Activated CD4-positive, alpha-beta memory T cell treated with anti-CD3 and anti-CD28 coated beads, Interleukin-2, amount 10 ng/mL, durations not matched to agents 7 days and 5 days (primary cell): ENCODE measurements around the gene PTPRJ. TPM values are rescaled to one million over a fixed set of nuclear protein-coding genes. Genes with fewer than 3 reads are reported as not detected.

Experiments used
- CTCF ChIA-PET: fragments of 350-600 bp; sonication (Branson Sonifier 250); formaldehyde crosslinking; loops from one replicate; lab custom pipeline; 2021; ENCODE audit warnings: antibody characterized with exemption, inconsistent platforms; lab: Charles Lee
- POLR2A ChIA-PET: fragments of 350-600 bp; sonication (Branson Sonifier 250); formaldehyde crosslinking; loops from one replicate; lab custom pipeline; 2021; ENCODE audit warnings: antibody characterized with exemption; lab: Charles Lee
- DNase-seq: peaks from one replicate; pipeline ENCODE4 v3.0.0-alpha.2; 2020
- H3K27ac Mint-ChIP-seq: one replicate; pipeline ENCODE4 v1.8.0; 2021; ENCODE audit warnings: mild to moderate bottlenecking, mixed read lengths
- H3K27me3 Mint-ChIP-seq: one replicate; pipeline ENCODE4 v1.8.0; 2021; ENCODE audit warnings: mixed read lengths
- H3K36me3 Mint-ChIP-seq: one replicate; pipeline ENCODE4 v1.8.0; 2021; ENCODE audit warnings: low read depth, mixed read lengths
- H3K4me1 Mint-ChIP-seq: one replicate; pipeline ENCODE4 v1.8.0; 2021; ENCODE audit warnings: mixed read lengths
- H3K4me3 Mint-ChIP-seq: one replicate; pipeline ENCODE4 v1.8.0; 2021; ENCODE audit warnings: mild to moderate bottlenecking, mixed read lengths
- H3K9me3 Mint-ChIP-seq: one replicate; pipeline ENCODE4 v1.8.0; 2021; ENCODE audit warnings: mixed read lengths
- total RNA-seq, 2 experiments: library from RNA; stranded (reverse); gene quantifications; one replicate each; pipeline ENCODE4 v1.2.3, GENCODE V29; 2021

Gene PTPRJ
- total RNA-seq, 2 experiments from 2014 or later = 83.0 to 89.1 TPM

DNA sequence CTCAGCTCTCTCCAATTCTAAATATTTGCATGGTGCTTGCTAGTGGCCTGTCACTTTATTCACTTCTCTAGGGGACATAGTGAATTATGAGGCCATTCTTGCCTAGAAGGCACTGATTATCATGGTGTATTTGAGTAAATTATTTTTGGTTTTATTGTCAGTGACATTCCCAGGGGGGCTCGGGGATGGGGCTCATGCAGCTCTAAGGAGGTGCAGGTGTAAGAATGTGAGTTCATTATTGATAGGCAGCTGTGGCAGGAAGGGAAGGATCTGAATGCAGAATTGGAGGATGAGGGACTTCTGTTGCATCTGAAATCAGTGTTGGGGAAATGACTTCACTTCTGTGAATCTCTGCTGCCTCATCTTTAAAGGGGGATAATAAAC, 182.5 kb downstream of the PTPRJ start:
- ChIA-PET CTCF (no interaction called here), POLR2A (interaction anchor here (1.3 kb wide), 1 partner anchor 9 kb away, joined by 4 read pairs; no protein-coding TSS in a partner anchor)
- no peak overlapping the region for H3K27ac Mint-ChIP-seq

DNA sequence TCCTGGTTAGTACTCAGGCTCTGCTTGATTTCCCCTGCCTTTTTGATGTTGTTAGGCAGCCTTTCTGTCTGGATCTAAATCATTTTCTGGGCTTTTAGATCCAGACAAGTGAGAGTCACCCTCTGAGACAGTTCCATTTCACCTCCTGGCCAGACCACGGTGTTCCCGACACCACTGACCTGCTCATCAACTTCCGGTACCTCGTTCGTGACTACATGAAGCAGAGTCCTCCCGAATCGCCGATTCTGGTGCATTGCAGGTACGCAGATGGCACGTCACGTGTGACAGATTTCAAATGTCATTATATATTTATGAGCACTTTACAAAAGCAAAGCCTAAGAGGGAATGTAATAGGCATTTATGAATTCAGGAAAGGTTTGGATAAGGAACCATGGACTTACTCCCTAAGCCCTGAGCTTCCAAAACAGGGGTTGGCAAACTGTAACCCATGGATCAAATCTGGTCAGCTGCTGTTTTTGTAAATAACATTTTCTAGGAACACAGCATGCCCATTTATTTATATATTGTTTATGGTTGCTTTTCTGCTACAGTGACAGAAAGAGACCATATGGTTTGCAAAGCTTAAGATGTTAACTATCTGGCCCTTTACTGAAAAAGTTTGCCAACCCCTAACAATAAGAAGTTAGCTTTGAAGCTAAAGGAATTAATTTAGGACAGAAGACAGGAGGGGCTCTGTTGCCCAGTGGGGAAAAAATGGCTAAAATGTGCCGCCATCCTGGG, 183.2 kb downstream of the PTPRJ start:
- no peak overlapping the region for H3K4me3 Mint-ChIP-seq
- no peaks in the 10 kb centered on the region for H3K27me3 Mint-ChIP-seq
- peak overlapping the region; percentile 31 for H3K27ac Mint-ChIP-seq
- peaks cover 77% of the 10 kb centered on the region for H3K36me3 Mint-ChIP-seq
- no peaks in the 10 kb centered on the region for H3K9me3 Mint-ChIP-seq
- DNase-seq = no peak
- CTCF ChIA-PET = no interaction called here
- POLR2A ChIA-PET = interaction anchor here (1.3 kb wide), 1 partner anchor 9 kb away, joined by 4 read pairs; no protein-coding TSS in a partner anchor
- no peaks in the 10 kb centered on the region for H3K4me1 Mint-ChIP-seq

More for the DNA sequence above, 182.5 kb downstream of the PTPRJ start:
- Mint-ChIP-seq H3K36me3 (peaks cover 76% of the 10 kb centered on the region), H3K4me3 (no peak overlapping the region), H3K4me1 (no peaks in the 10 kb centered on the region), H3K27me3 (no peaks in the 10 kb centered on the region), H3K9me3 (no peaks in the 10 kb centered on the region)
- no peak for DNase-seq

DNA sequence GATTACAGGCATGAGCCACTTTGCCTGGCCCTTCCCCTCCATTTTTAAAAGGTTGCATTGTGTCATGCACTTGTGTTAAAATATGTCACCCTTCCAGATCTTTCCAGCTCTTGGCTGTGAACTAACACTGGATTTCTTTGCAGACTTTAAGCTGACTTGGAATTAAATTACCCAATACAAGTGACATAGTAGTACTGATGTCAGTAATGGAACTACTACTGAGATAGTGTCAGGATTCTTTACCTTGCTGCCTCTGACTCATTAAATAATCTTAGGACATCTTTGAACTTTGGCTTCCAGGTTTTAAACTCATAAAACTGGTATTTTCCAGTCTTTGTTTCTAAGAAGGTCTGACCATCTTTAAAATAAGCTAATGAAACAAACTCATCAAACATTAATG, 184.5 kb downstream of the PTPRJ start:
- Mint-ChIP-seq H3K4me1 (peaks cover 5% of the 10 kb centered on the region), H3K9me3 (no peaks in the 10 kb centered on the region), H3K36me3 (peaks cover 78% of the 10 kb centered on the region), H3K4me3 (no peak overlapping the region), H3K27me3 (no peaks in the 10 kb centered on the region), H3K27ac (no peak overlapping the region)
- no peak for DNase-seq
- ChIA-PET CTCF (no interaction called here), POLR2A (no interaction called here)

- Mint-ChIP-seq H3K36me3 (peaks cover 73% of the 10 kb centered on the region), H3K4me3 (no peak overlapping the region), H3K27ac (no peak overlapping the region), H3K9me3 (no peaks in the 10 kb centered on the region), H3K27me3 (no peaks in the 10 kb centered on the region), H3K4me1 (peaks cover 10% of the 10 kb centered on the region)
- DNase-seq = no peak
- POLR2A ChIA-PET = no interaction called here
- CTCF ChIA-PET = no interaction called here
These were observed 185.1 kb downstream of the PTPRJ start for GRCh38 chr11:48165426-48165825.

DNA sequence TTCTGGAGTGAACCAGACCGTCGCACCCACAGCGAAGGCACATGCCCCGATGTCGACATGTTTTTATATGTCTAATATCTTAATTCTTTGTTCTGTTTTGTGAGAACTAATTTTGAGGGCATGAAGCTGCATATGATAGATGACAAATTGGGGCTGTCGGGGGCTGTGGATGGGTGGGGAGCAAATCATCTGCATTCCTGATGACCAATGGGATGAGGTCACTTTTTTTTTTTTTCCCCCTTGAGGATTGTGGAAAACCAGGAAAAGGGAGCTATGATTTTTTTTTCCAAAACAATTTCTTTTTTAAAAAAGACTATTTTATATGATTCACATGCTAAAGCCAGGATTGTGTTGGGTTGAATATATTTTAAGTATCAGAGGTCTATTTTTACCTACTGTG, 187.0 kb downstream of the PTPRJ start:
- peaks cover 24% of the 10 kb centered on the region for H3K4me1 Mint-ChIP-seq
- no peak overlapping the region for H3K4me3 Mint-ChIP-seq
- no peak for DNase-seq
- POLR2A ChIA-PET = no interaction called here
- H3K36me3 Mint-ChIP-seq = peaks cover 63% of the 10 kb centered on the region
- H3K27me3 Mint-ChIP-seq = no peaks in the 10 kb centered on the region
- H3K9me3 Mint-ChIP-seq = no peaks in the 10 kb centered on the region
- CTCF ChIA-PET = no interaction called here
- no peak overlapping the region for H3K27ac Mint-ChIP-seq

DNA sequence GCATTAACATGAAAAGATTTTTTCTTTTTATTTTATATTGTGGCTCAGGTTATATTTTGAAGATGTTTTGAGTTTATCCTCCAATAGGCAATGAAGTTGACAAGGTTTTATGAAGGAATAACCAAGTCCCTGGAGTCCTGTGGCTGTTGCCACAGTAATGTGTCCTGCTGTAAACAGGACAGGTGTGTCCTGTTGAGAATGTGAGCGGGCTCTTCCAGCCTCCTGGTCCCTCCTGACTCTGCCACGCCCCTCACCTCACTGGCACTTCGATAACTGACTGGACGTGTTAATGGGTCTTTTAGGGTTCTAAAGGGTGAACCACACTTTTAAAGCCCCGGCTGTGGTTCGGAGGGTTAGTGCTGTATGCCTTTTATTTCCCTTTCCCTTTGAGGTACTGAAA, 188.5 kb downstream of the PTPRJ start:
- H3K4me3 Mint-ChIP-seq = no peak overlapping the region
- H3K27ac Mint-ChIP-seq = no peak overlapping the region
- no peak for DNase-seq
- H3K27me3 Mint-ChIP-seq = no peaks in the 10 kb centered on the region
- H3K36me3 Mint-ChIP-seq = peaks cover 51% of the 10 kb centered on the region
- peaks cover 27% of the 10 kb centered on the region for H3K4me1 Mint-ChIP-seq
- H3K9me3 Mint-ChIP-seq = no peaks in the 10 kb centered on the region
- CTCF ChIA-PET = no interaction called here
- POLR2A ChIA-PET = no interaction called here

- ChIA-PET CTCF (no interaction called here), POLR2A (no interaction called here)
- Mint-ChIP-seq H3K9me3 (no peaks in the 10 kb centered on the region), H3K4me1 (peaks cover 27% of the 10 kb centered on the region), H3K36me3 (peaks cover 47% of the 10 kb centered on the region), H3K4me3 (no peak overlapping the region), H3K27ac (no peak overlapping the region), H3K27me3 (no peaks in the 10 kb centered on the region)
- no peak for DNase-seq
These were observed 188.9 kb downstream of the PTPRJ start for GRCh38 chr11:48169259-48169658.

- no peak for DNase-seq
- Mint-ChIP-seq H3K4me3 (no peak overlapping the region), H3K4me1 (peaks cover 27% of the 10 kb centered on the region), H3K36me3 (peaks cover 44% of the 10 kb centered on the region), H3K27ac (no peak overlapping the region), H3K27me3 (no peaks in the 10 kb centered on the region), H3K9me3 (no peaks in the 10 kb centered on the region)
- ChIA-PET CTCF (no interaction called here), POLR2A (no interaction called here)
These were observed 189.4 kb downstream of the PTPRJ start for GRCh38 chr11:48169717-48170116.

DNA sequence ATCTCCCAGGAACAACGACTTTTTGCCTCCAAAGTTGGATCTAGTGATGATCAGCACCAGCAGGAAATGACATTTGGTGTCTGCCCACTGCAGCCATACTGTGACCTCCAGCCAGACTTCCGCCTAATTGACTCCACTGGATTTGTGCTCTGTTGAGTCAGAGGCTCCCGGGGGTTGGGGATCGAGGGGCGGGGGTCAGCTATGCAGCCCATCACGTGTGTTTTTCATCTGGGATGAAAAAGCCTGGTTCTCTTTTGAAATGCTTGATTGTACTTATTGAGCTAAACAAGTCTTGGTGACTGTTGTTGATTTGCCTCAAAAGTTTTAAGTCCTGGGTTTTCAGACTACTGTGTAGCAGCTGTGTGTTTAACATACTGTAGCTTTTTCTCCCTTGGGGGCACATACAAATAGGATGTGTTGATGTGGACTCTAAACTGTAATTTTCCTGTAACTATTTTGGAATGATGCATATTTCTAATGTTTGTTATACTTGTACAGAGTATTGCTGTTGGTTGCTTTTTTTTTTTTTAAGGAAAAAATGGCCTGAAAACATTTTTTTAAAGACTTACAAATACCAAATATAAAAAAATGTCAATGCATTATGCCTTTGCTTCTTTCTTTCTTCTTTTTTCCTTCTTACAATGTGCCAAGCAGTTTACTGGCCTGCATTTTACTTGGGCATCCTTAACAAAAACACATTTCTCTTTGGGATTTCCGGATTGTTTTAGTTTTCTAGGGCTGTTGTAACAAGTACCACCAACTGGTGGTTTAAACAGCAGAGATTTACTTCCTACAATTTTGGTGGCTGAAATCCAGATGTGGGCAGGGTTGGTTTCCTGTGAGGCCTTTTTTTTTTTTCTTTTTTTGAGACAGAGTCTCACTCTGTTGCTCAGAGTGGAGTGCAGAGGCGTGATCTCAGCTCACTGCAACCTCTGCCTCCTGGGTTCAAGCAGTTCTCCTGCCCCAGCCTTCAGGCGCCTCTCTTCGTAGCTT, 190.2 kb downstream of the PTPRJ start:
- CTCF ChIA-PET = interaction anchor here (0.7 kb wide), 1 partner anchor 78 kb away, joined by 3 read pairs; no protein-coding TSS in a partner anchor

DNA sequence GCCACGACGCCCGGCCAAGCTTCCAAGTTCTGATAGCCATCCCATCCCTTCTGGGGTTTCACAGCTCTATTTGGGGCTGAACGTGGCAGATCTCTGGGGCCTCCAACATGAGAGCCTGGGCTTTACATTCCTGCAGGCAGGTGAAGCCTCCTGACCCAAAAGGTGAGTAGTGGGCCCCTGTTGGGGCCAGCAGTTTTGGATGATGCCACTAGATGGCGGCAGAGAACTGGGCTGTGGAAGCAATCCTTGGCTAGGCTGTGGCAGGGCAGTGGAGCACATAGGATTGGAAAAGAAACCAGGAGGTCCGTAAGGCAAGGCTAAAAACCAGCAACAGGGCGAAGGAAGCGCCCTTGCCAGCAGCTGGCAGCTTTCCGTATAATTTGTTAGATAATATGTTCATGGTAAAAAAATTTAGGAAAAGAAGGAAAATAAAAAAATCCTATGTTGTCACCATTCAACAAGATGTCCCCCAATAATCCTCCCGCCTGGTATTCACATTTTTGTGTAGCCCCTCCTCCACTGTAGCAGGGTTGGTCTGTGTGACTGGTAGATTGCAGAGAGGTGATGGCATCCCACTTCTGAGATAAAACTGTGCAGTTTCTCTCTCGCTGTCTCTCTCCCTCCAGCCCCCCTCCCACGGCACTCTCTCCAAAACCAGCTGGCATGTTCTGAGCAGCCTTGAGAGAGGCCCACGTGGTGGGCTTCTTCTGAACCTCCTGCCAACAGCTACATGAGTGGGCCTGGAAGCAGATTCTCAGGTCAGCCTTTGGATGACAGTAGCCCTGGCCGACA, 192.7 kb downstream of the PTPRJ start:
- CTCF ChIA-PET = interaction anchor here (0.5 to 2.4 kb wide), 10 partner anchors 9 to 1010 kb away, joined by 3 to 16 read pairs (median 3); partner anchors contain the start of gene OR4S1
- no peak overlapping the region for H3K4me3 Mint-ChIP-seq
- H3K27me3 Mint-ChIP-seq = no peaks in the 10 kb centered on the region
- H3K27ac Mint-ChIP-seq = no peak overlapping the region
- peaks cover 14% of the 10 kb centered on the region for H3K36me3 Mint-ChIP-seq
- H3K4me1 Mint-ChIP-seq = peaks cover 31% of the 10 kb centered on the region
- POLR2A ChIA-PET = no interaction called here
- no peaks in the 10 kb centered on the region for H3K9me3 Mint-ChIP-seq
- DNase-seq = peak; percentile 70

More for the DNA sequence above, 190.2 kb downstream of the PTPRJ start:
- peak overlapping the region; percentile 62 for H3K27ac Mint-ChIP-seq
- H3K9me3 Mint-ChIP-seq = no peaks in the 10 kb centered on the region
- POLR2A ChIA-PET = no interaction called here
- H3K36me3 Mint-ChIP-seq = peaks cover 36% of the 10 kb centered on the region
- DNase-seq = no peak
- no peak overlapping the region for H3K4me3 Mint-ChIP-seq
- H3K4me1 Mint-ChIP-seq = peaks cover 31% of the 10 kb centered on the region
- no peaks in the 10 kb centered on the region for H3K27me3 Mint-ChIP-seq

- CTCF ChIA-PET = interaction anchor here (0.6 kb wide), 1 partner anchor 243 kb away, joined by 3 read pairs; no protein-coding TSS in a partner anchor
- Mint-ChIP-seq H3K9me3 (no peaks in the 10 kb centered on the region), H3K4me3 (no peak overlapping the region), H3K36me3 (no peaks in the 10 kb centered on the region), H3K27me3 (no peaks in the 10 kb centered on the region), H3K4me1 (peaks cover 6% of the 10 kb centered on the region), H3K27ac (no peak overlapping the region)
- POLR2A ChIA-PET = no interaction called here
- no peak for DNase-seq
These were observed 197.3 kb downstream of the PTPRJ start for GRCh38 chr11:48177661-48178060.

DNA sequence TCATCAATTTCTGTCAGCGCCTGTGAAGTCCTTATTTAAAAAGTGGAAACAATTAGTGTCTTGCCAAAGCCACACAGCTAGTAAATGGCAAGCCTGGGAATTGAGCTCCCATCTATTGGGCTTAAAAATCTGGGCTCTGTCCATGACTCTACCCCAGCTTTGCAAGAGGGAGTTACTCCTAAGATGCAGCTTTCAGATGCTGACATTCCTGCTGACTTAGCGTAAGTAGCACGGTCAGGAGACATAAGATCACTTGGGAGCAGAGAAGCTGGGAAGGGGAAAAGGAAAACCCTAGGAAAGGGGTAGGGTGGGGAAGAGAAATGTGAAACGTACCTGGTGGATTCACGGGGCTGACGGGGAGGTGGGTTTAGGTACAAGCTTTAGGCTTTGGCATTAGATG, 200.3 kb downstream of the PTPRJ start:
- Mint-ChIP-seq H3K27ac (no peak overlapping the region), H3K36me3 (no peaks in the 10 kb centered on the region), H3K4me3 (no peak overlapping the region), H3K9me3 (no peaks in the 10 kb centered on the region), H3K4me1 (no peaks in the 10 kb centered on the region), H3K27me3 (no peaks in the 10 kb centered on the region)
- CTCF ChIA-PET = no interaction called here
- no peak for DNase-seq
- POLR2A ChIA-PET = no interaction called here
